GM12873 (cell line): ENCODE results near the gene EPB41L2.

Source experiments
- TF ChIP-seq, protein P1 (sequence below): IDR thresholded peaks from 2 replicates; pipeline ENCODE4 v1.5.1; 2012; ENCODE audit warnings: low read depth, mild to moderate bottlenecking, moderate library complexity, low read length, control low read depth; ENCODE audit not compliant: insufficient read depth; ENCODE audit errors: missing control alignments

EPB41L2 gene

DNA sequence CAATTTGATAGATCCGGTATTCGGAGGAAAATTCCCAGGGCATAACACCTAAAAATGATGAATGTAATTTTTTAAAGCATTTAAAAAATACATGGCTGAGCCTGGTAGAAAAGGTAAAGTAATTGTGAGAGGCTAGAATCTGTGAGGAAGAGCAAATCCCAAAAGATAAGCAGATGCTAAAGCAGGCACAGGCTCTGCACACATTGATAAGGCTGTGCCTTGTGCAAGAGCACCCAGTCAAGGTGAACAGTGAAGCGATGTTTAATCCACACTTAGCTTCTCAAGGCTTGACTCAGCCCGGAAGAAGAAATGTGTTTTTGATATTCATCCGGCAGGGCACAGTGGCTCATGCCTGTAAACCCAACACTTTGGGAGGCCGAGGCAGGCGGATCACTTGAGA lies 5.1 kb upstream of the EPB41L2 start:
- TF ChIP-seq, protein P1, sequence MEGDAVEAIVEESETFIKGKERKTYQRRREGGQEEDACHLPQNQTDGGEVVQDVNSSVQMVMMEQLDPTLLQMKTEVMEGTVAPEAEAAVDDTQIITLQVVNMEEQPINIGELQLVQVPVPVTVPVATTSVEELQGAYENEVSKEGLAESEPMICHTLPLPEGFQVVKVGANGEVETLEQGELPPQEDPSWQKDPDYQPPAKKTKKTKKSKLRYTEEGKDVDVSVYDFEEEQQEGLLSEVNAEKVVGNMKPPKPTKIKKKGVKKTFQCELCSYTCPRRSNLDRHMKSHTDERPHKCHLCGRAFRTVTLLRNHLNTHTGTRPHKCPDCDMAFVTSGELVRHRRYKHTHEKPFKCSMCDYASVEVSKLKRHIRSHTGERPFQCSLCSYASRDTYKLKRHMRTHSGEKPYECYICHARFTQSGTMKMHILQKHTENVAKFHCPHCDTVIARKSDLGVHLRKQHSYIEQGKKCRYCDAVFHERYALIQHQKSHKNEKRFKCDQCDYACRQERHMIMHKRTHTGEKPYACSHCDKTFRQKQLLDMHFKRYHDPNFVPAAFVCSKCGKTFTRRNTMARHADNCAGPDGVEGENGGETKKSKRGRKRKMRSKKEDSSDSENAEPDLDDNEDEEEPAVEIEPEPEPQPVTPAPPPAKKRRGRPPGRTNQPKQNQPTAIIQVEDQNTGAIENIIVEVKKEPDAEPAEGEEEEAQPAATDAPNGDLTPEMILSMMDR: no peak

DNA sequence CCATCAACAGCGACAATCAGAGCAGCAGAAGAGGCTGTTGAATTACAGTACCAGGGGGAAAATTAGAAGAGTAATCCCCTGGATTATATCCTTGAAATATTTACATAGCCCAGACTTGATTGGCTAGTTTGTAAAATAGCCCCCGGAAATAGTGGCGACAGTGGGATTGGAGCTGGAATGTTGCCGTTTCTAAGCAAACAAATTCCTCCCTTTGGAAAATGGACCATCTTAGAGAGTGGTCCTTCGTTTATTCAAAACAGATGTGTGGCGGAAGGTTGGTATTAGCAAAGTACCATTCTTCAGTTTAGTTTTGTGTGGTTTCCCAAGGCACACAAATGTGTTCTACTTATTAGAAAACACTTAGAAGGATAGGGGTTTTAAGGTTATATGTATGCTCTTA lies 4.5 kb upstream of the EPB41L2 start:
- TF ChIP-seq, protein P1: no peak

- TF ChIP-seq, protein P1: no peak
Measured at GRCh38 chr6:131065824-131066171, 2.8 kb upstream of the EPB41L2 start.

- TF ChIP-seq, protein P1: no peak
Measured at GRCh38 chr6:131065112-131065823, 2.2 kb upstream of the EPB41L2 start.

GRCh38 chr6:131063764-131064272 lies 773 bp upstream of the EPB41L2 start:
- TF ChIP-seq, protein P1: no peak

GRCh38 chr6:131062241-131063027 lies 611 bp downstream of the EPB41L2 start:
- TF ChIP-seq, protein P1: no peak

GRCh38 chr6:131061751-131062119 lies 1.3 kb downstream of the EPB41L2 start:
- TF ChIP-seq, protein P1: no peak
